ENCODE results near the gene XRCC4. TPM values are rescaled to one million over a fixed set of nuclear protein-coding genes. Genes with fewer than 3 reads are reported as not detected.

XRCC4 gene
- polyA plus RNA-seq, 1 of the 3 experiments (the other 2 are of a cell fraction), result 1.8 TPM

DNA sequence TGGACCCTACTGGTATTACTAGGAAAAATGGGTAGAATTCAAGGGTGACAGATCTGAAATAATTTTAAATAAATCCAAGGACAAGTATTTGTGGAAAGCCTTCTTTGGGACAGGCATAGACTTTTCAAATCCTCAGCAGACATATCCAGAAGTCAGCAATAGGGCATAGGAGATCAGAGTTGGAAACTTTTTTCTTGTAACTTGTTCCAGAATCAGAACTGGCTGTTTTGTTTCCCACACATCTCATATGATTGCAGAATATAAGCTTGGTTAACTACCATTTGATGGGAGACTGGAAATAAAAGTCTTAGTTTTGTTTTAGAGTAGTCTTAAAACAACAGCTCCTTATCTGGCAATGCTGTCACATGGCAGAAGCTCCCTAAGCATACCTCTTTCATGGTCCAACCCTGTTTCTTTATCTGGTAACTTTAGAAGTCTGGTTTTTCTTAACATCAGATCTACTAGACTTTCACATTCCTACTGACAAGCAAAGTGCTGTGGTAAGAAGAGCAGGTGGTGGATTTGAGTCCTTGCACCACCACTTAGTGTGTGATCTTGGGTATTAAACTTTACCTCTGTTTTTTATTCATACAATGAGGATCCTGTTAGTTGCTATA lies 25.1 kb downstream of the XRCC4 start:
- POLR2A ChIA-PET, result no interaction called here
- TF ChIP-seq MXI1 (IDR thresholded peaks at IDR 0.05; ENCODE audit: low read depth, low read length) (no peak), ELF1 (IDR thresholded peaks at IDR 0.05) (no peak), MEF2A (IDR thresholded peaks at IDR 0.05; ENCODE audit: borderline replicate concordance, low read depth) (no peak), FOSL2 (IDR thresholded peaks at IDR 0.05; ENCODE audit: borderline replicate concordance, low read depth) (no peak), PBX3 (IDR thresholded peaks at IDR 0.05) (no peak), REST (IDR thresholded peaks at IDR 0.05; ENCODE audit: low read depth, low read length) (no peak), ZBTB33 (IDR thresholded peaks at IDR 0.05; ENCODE audit: borderline replicate concordance, low read depth) (no peak), IRF3 (IDR thresholded peaks at IDR 0.05; ENCODE audit: low read depth, low read length) (no peak), GATA2 (CRISPR knock-in tag; IDR thresholded peaks at IDR 0.05) (no peak), RFX5 (IDR thresholded peaks at IDR 0.05; ENCODE audit: low read length) (no peak), NFIC (IDR thresholded peaks at IDR 0.05; ENCODE audit: borderline replicate concordance) (no peak), YY1 (IDR thresholded peaks at IDR 0.05; ENCODE audit: low read depth) (no peak), EZH2phosphoT487 (IDR thresholded peaks at IDR 0.05; ENCODE audit: borderline replicate concordance, low read depth) (no peak), FOXM1 (IDR thresholded peaks at IDR 0.05; ENCODE audit: low read depth) (no peak)
- TF ChIP-seq, protein P1, sequence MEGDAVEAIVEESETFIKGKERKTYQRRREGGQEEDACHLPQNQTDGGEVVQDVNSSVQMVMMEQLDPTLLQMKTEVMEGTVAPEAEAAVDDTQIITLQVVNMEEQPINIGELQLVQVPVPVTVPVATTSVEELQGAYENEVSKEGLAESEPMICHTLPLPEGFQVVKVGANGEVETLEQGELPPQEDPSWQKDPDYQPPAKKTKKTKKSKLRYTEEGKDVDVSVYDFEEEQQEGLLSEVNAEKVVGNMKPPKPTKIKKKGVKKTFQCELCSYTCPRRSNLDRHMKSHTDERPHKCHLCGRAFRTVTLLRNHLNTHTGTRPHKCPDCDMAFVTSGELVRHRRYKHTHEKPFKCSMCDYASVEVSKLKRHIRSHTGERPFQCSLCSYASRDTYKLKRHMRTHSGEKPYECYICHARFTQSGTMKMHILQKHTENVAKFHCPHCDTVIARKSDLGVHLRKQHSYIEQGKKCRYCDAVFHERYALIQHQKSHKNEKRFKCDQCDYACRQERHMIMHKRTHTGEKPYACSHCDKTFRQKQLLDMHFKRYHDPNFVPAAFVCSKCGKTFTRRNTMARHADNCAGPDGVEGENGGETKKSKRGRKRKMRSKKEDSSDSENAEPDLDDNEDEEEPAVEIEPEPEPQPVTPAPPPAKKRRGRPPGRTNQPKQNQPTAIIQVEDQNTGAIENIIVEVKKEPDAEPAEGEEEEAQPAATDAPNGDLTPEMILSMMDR (IDR thresholded peaks at IDR 0.05), result no peak

More for the DNA sequence above, 25.1 kb downstream of the XRCC4 start:
- no peaks in the 10 kb centered on the region for H3K9me3 ChIP-seq
- CTCF ChIA-PET, result interaction anchor here (0.8 to 1.6 kb wide), 2 partner anchors 83 to 328 kb away, joined by 3 read pairs; no protein-coding TSS in a partner anchor
- H3K4me2 ChIP-seq, result no peak overlapping the region
- peaks cover 0 to 9% of the 10 kb centered on the region in 2 experiments for H3K36me3 ChIP-seq (replicated peaks in 1 of 2; ENCODE audit: control insufficient read depth in 1 of 2, insufficient read depth in 2 of 2, low read length in 1 of 2)
- peaks cover 6% of the 10 kb centered on the region for H3F3A ChIP-seq (replicated peaks; ENCODE audit: insufficient read depth)
- no peaks in the 10 kb centered on the region for H3K9me2 ChIP-seq
- H3K27me3 ChIP-seq (ENCODE audit: insufficient read depth), result no peaks in the 10 kb centered on the region
- H4K20me1 ChIP-seq (ENCODE audit: insufficient read depth), result no peaks in the 10 kb centered on the region
- no peak overlapping the region for H2AFZ ChIP-seq (ENCODE audit: low read depth)
- no peak for DNase-seq
- peaks cover 24% of the 10 kb centered on the region for H3K79me2 ChIP-seq (ENCODE audit: insufficient read depth)
- H3K4me3 ChIP-seq (ENCODE audit: low read depth in 2 of 2, low read length in 1 of 2), result no peak overlapping the region
- H3K27ac ChIP-seq (ENCODE audit: low read depth in 2 of 2, low read length in 1 of 2), result no peak overlapping the region
- H3K4me1 ChIP-seq (ENCODE audit: control insufficient read depth in 1 of 2, insufficient read depth in 2 of 2, low read depth in 1 of 2, low read length in 1 of 2), result peaks cover 9 to 14% of the 10 kb centered on the region in 2 experiments; a peak in 3 of 4 replicates
- H3K9ac ChIP-seq, result no peak overlapping the region
